Type B pancreatic cell (in vitro differentiated cells): ENCODE measurements around the gene COL20A1. TPM values are rescaled to one million over a fixed set of nuclear protein-coding genes. Genes with fewer than 3 reads are reported as not detected.

Experiments
- DNase-seq: peaks from one replicate; pipeline ENCODE4 v3.0.0; 2021; ENCODE audit warnings: mixed read lengths; ENCODE audit not compliant: unreplicated experiment; ENCODE audit errors: extremely low spot score
- H3K27ac Mint-ChIP-seq: 2 replicates; pipeline ENCODE4 v1.8.0; 2021; ENCODE audit warnings: mild to moderate bottlenecking, mixed read lengths
- H3K27me3 Mint-ChIP-seq: 2 replicates; pipeline ENCODE4 v1.8.0; 2021; ENCODE audit warnings: mixed read lengths
- H3K36me3 Mint-ChIP-seq: 2 replicates; pipeline ENCODE4 v1.8.0; 2021; ENCODE audit warnings: mixed read lengths
- H3K4me1 Mint-ChIP-seq: one replicate; pipeline ENCODE4 v1.8.0; 2021; ENCODE audit warnings: mixed read lengths; ENCODE audit not compliant: unreplicated experiment
- H3K4me3 Mint-ChIP-seq: 2 replicates; pipeline ENCODE4 v1.8.0; 2021; ENCODE audit warnings: mild to moderate bottlenecking, mixed read lengths
- H3K9me3 Mint-ChIP-seq: 2 replicates; pipeline ENCODE4 v1.8.0; 2021; ENCODE audit warnings: mixed read lengths
- CTCF ChIP-seq: fragments of 200-600 bp; sonication (generic); conservative IDR thresholded peaks from 2 replicates; pipeline ENCODE4 v1.5.0; 2021; ENCODE audit warnings: antibody characterized with exemption, mild to moderate bottlenecking
- total RNA-seq: library from RNA; stranded (reverse); gene quantifications from 2 replicates; pipeline ENCODE4 v1.2.1, GENCODE V29; 2021; ENCODE audit warnings: low replicate concordance

The COL20A1 gene
- total RNA-seq, 1 donor from 2014 or later: 0.36 TPM

GRCh38 chr20:63253438-63254231 lies 39.4 kb upstream of the COL20A1 start:
- H3K4me3 Mint-ChIP-seq: peak overlapping the region; percentile 80
- no peaks in the 10 kb centered on the region for H3K9me3 Mint-ChIP-seq
- no peaks in the 10 kb centered on the region for H3K36me3 Mint-ChIP-seq
- no peak overlapping the region for H3K27ac Mint-ChIP-seq
- H3K27me3 Mint-ChIP-seq: peaks cover 39% of the 10 kb centered on the region
- H3K4me1 Mint-ChIP-seq: peaks cover 26% of the 10 kb centered on the region
- DNase-seq: no peak
- TF ChIP-seq CTCF: no peak

DNA sequence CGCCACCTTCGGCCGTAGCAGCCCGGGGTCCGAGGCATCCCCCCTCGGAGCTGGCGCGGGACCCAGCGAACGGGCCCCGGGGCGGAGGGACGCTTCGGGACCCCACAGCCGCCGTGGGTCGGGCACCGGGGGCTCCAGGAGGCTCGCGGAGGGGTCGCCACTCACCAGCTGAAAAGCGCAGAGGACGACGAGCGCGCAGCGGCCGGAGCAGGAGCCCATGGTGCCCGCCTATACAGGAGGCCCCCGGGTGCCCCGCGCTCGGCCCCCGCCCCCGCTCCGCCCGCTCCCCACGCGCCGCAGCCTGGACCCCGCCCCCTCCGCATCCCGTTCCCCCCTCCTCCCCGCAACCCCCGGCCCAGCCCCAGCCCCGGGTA lies 38.8 kb upstream of the COL20A1 start, which contains the start of gene NKAIN4:
TSS of gene NKAIN4 (minus strand) at position 232 of the 374 bp plus-strand sequence. CDS start at position 219, 13 bp downstream.
- no peaks in the 10 kb centered on the region for H3K36me3 Mint-ChIP-seq
- peak within 1 kb of the TSS; percentile 46 for H3K27ac Mint-ChIP-seq
- no peak for TF ChIP-seq CTCF
- H3K4me3 Mint-ChIP-seq: peak within 1 kb of the TSS; percentile 84
- H3K9me3 Mint-ChIP-seq: no peaks in the 10 kb centered on the region
- peaks cover 39% of the 10 kb centered on the region for H3K27me3 Mint-ChIP-seq
- H3K4me1 Mint-ChIP-seq: peaks cover 26% of the 10 kb centered on the region
- no peak for DNase-seq

- peaks cover 26% of the 10 kb centered on the region for H3K4me1 Mint-ChIP-seq
- no peak for DNase-seq
Observed at GRCh38 chr20:63254606-63255384, 38.2 kb upstream of the COL20A1 start.

GRCh38 chr20:63255931-63256704 lies 36.9 kb upstream of the COL20A1 start:
- Mint-ChIP-seq H3K27ac (peak overlapping the region; percentile 67), H3K4me1 (peaks cover 26% of the 10 kb centered on the region), H3K4me3 (peak overlapping the region; percentile 64), H3K27me3 (peaks cover 35% of the 10 kb centered on the region), H3K9me3 (no peaks in the 10 kb centered on the region), H3K36me3 (no peaks in the 10 kb centered on the region)
- DNase-seq: no peak
- TF ChIP-seq CTCF: no peak

More at GRCh38 chr20:63254606-63255384, 38.2 kb upstream of the COL20A1 start:
- Mint-ChIP-seq H3K9me3 (no peaks in the 10 kb centered on the region), H3K27ac (no peak overlapping the region), H3K4me3 (peak overlapping the region; percentile 84), H3K27me3 (peaks cover 39% of the 10 kb centered on the region), H3K36me3 (no peaks in the 10 kb centered on the region)
- no peak for TF ChIP-seq CTCF

- peaks cover 32% of the 10 kb centered on the region for H3K27me3 Mint-ChIP-seq
- H3K9me3 Mint-ChIP-seq: no peaks in the 10 kb centered on the region
- TF ChIP-seq CTCF: no peak
- H3K36me3 Mint-ChIP-seq: no peaks in the 10 kb centered on the region
- no peak for DNase-seq
- no peak overlapping the region for H3K27ac Mint-ChIP-seq
- H3K4me1 Mint-ChIP-seq: peaks cover 32% of the 10 kb centered on the region
- no peak overlapping the region for H3K4me3 Mint-ChIP-seq
Observed at GRCh38 chr20:63256954-63257353, 36.0 kb upstream of the COL20A1 start.
